ENCODE measurements around the gene ETV4.

Gene ETV4

DNA sequence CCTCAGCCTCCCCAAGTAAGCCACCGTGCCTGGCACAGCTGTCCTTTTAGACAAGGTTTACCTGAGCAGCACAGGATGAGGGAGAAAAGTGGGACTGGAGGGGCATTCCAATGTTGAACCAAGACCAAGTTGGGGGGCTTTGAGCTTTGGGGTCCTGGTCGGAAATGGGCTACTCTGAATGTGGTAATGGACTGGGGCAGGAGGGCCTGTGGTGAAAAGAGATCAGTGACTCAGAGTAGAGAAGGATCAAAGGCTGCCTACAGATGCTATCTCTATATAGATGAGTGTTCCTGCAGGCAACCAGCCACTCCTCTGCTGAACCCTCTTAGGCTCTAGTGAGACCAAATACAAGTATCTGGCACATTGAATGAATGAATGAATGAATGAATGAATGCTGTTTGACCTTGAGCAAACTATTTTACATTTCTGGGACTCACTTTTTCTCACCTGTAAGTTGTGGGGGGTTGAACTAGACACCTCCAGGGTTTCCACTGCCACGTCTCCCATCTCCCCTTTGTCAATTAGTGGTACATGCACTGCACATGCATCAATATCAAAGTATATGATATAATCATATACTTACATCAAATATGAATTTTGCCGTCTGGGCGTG lies 26.3 kb upstream of the ETV4 start:
- no peak for DNase-seq

GRCh38 chr17:43570518-43570928 lies 24.4 kb upstream of the ETV4 start:
- no peak for DNase-seq

DNA sequence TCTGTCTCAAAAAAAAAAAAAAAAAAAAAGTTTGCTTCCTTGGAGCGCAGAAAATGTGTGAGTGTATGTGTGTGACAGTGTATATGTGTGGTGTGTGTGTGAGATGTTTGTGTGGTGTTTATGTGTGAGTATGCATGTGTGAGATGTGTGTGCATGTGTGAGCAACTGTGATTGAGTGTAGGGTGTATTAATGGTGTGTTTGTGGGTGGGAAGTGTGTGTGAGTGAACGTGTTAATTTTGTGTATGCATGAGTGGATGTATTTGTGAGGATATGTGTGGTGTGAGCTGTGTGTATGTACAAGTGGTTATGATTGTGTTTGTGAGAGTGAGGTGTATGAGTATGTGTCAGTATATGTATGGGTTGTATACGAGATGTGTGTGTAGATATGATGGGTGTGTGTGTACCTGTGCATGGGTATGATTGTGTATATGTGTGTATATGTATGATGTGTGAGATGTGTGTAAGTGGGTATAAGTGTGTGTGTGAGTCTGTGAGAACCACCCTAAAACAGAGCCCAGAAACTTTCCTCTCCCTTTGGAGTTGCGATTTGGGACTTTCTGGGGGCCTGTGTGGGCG lies 22.5 kb upstream of the ETV4 start:
- DNase-seq = no peak

GRCh38 chr17:43563600-43564594 lies 17.8 kb upstream of the ETV4 start:
- DNase-seq = no peak

DNA sequence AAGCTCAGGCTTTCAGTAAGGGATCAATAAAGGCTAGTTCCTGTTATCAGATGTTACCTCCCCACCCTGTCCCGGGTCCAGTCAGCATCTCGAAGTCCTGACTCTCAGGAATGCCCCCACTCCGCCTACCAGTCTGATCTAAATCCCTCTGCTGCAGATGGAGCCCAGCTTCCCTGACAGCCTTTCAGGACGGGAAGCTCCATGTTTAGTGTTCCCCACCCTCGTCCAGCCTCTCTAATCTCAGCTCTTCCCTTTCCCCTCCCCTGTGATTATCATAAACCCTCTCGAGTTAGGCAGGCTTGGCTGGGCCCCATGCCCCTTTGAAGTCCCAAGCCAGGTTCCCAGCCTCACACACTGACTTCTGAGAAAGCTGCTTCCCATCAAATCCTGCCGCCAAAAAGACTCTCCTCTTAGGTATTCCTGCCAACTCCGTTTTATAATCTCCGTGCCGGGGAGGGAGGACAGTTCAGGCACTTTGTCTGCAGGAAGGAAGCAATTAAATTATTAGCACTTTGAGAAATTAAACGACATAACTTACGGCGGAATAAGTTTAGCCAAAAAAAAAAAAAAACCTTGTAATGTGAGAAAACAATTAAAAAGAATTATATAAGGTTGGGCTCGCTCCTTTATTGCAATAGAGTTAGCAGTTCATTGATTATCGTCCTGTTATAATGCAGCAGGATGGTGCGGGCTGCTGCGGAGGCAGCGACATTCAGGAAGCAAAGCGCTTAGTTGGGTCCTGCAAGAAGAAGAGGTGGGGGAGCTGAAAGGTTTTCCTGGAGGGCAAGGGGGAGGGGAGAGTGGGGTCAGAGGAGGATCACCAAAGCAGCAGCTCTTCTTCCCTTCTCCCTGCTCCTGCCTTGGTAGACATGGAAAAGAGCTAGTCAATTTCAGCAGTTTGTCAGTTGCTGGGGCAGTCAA lies 16.8 kb upstream of the ETV4 start:
- no peak for DNase-seq

- DNase-seq = no peak
Measured at GRCh38 chr17:43560461-43561427, 14.6 kb upstream of the ETV4 start.

- no peak for DNase-seq
Measured at GRCh38 chr17:43559161-43559816, 13.1 kb upstream of the ETV4 start.

GRCh38 chr17:43558805-43559160 lies 12.6 kb upstream of the ETV4 start:
- DNase-seq = no peak

DNA sequence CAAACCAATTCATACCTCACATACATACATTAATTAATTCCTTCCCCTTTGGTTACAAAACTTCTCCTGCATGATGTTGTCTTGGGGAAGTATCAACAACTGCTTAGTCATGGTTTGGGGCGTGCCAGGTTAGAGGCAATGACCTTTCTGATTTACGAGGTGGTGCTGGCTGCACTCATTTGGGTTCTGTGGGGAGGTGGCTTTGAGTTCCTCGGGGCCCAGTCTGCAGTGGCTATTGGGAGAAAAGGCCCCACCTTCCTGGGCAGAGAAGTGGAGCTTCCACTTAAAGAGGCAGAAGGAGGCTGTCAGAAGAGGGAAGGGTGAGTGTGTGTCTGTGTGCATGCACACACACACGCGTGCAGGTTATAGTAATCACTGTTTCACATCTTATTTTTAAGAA lies 10.2 kb upstream of the ETV4 start:
- no peak for DNase-seq

GRCh38 chr17:43554857-43555256 lies 8.7 kb upstream of the ETV4 start:
- DNase-seq = no peak

- DNase-seq = no peak
Measured at GRCh38 chr17:43553573-43553972, 7.4 kb upstream of the ETV4 start.

GRCh38 chr17:43552229-43552837 lies 6.2 kb upstream of the ETV4 start:
- DNase-seq = no peak

DNA sequence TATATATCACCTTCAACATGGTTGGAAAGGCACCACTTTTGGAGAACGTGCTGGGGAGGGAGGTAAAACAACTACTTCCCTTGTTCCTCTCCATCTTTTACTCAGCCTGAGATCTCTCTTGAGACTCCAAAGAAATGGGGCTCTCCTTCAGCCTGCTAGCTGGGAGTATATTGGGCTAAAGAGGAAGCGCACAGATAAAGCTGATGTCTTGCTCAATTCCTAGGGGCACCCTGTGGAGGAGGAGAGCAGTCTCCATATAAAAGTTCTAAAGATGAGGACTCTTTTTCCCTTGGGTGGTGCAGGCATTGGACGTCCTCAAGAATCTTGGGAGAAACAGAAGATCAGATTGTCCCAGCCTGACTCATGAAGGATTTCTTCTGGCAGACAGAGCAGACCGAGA lies 4.6 kb upstream of the ETV4 start:
- no peak for DNase-seq

DNA sequence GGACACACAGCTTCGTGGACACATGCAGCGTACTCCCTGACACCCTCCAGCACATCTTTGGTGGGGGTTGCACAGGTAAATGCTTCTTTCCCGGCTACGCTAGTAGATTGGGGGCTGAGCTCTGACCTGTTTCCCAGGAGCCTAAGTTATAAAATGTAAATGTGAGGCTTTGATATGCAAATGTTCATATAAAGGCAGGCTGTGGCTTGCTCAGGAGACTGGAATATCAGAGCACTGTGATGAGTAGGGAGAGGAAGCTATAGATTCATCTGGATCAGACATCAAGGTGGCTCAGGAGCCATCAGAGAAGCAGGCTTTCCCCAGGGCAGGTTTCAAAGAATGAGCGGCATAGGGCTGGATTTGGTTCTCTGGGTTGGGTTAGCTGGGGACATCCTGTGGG lies 3.4 kb upstream of the ETV4 start:
- DNase-seq = no peak

DNA sequence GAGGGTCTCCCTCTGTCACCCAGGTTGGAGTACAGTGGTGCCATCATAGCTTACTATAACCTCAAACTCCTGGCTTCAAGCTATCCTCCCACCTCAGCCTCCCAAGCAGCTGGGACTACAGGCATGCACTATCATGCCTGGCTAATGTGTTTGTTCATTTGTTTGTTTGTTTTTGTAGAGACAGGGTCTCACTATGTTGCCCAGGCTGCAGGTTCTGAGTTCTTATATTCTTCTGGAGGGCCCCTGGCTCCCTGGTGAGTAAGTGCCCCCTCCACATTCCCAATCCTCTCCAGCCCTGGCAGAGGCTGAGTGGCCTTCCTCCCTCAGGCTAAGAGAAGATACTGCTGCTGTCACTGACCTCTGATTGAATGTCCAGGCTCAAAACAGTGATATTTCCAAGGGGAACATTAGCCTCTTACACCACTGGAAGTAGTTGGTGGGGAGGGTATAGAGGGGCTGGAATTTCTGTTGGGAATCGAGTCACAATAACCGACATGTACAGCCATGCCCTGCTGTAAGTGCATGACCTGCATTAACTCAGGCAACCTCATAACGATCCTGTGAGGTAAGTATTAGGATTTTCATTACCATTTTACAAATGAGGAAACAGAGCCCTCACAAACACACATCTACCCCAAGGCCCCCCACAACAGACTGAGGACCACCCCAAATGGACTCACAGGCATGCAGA lies 2.7 kb upstream of the ETV4 start:
- no peak for DNase-seq

DNA sequence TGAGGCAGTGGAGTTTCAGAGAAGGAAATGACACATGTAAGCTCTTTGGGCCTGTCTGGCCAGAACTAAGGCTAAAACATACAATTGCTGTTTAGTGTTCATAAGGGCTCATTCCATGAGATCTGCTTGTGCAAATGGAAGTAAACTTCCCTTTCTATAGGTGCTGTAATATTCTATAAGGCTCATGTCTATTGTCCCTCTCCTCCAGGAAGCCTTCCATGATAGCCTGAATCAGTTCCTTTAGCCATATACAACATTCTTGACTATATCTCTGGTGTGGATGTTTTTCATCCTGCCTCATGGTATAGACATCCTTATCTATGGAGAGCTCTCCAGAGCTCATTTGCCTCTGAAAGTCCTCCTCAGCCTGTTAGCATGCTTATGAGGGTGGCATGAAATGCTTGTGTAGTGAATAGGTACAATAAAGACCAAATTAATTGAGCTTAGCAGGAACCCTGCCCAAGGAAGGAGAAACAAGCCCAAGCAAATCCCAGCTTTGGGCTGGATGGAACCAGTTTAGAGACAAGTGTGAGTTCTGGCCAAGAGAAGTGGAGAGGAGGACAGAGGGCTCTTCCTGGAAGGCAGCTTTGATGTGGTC lies 1.6 kb upstream of the ETV4 start:
- DNase-seq = no peak

GRCh38 chr17:43547189-43547550 lies 1.0 kb upstream of the ETV4 start:
- DNase-seq = no peak

GRCh38 chr17:43545383-43545632 lies 832 bp downstream of the ETV4 start:
- DNase-seq = no peak

DNA sequence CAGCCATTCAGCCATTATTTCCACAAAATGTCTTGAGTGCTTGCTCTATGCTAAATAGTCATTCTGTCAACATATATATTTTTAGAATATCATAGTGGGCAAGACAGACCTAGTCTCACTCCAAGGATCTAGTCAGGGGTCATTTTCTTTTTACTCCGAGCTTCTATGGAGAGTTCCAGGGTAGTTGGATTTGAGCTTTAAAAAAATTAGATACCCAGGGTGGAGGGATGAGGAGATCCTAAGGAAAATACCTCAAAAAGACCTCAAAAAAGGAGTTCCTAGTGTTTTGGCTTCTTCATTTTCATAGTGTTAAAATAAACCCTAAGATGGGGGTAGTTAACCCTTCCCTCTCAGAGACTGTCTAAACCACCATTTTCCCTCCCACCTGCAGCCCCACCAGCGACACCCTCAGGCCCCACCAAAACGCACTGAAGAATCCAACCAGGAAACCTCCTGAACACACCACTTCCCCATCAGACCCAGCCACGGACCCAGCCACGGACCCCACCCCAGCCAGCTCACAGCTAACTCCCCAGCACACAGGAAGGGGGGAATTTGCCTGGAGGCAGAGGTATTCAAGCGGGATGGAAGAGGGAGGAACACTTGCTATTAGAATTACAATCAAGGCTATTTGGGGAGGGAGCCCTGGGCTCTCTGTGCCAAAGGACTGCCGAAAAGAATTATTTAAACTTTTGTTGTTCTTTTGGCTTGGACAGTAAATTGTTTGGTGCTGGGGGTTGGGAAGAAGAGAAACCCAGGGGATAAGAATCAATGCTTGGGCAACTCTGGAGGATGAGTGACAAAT lies 2.2 kb downstream of the ETV4 start:
- DNase-seq = no peak

All from activated CD4-positive, alpha-beta T cell treated with anti-CD3 and anti-CD28 coated beads for 1 hour (primary cell).